ENCODE results near the gene PRELID2.

DNA sequence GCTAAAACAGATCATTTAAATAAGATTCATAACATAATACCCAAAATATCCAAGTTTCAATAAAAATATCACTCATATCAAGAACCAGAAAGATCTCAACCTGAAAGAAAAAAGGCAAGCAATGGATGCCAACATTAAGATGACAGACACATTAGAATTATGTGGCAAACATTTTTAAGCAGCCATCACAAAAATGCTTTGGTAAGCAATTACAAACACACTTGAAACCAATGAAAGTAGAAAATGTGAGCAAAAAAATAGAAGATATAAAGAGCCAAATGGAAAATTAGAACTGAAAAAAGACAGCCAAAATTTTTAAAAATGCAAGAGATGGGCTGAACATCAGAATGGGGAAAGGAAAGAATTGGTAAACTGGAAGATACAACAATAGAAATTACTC is 96.9 kb downstream of the PRELID2 start:
- no peak for TF ChIP-seq CTCF (conservative IDR thresholded peaks at IDR 0.05 in 1 of 2, IDR thresholded peaks at IDR 0.05 in 1 of 2; ENCODE audit: extremely low read depth in 1 of 2, insufficient read depth in 1 of 2, low read depth in 1 of 2, low read length in 2 of 2)
- no peak for TF ChIP-seq EZH2 (IDR thresholded peaks at IDR 0.05; ENCODE audit: borderline replicate concordance, low read length)

Data from mammary epithelial cell (primary cell).